HL-60 (cell line): ENCODE data around the gene C16orf74.

ENCODE experiments used
- DNase-seq, 2 experiments: peaks; one replicate each; pipeline ENCODE4 v3.0.0-alpha.2; 2010 to 2020; ENCODE audit warnings: low read depth in 1 of 2, low spot score in 1 of 2
- H3K27ac ChIP-seq: fragments of 250-450 bp; sonication (Bioruptor Pico); replicated peaks from 2 replicates; pipeline ENCODE4 v1.5.1; 2020; ENCODE audit warnings: mild to moderate bottlenecking, moderate library complexity
- H3K27me3 ChIP-seq: fragments of 250-450 bp; sonication (Bioruptor Pico); 2 replicates; pipeline ENCODE4 v1.5.1; 2021; ENCODE audit warnings: mild to moderate bottlenecking, moderate library complexity; ENCODE audit not compliant: insufficient read depth, poor library complexity, severe bottlenecking
- H3K4me3 ChIP-seq: replicated peaks from 2 replicates; pipeline ENCODE4 v1.5.1; 2011; ENCODE audit warnings: mild to moderate bottlenecking, control low read depth, low read length; ENCODE audit not compliant: insufficient read depth
- CTCF ChIP-seq: IDR thresholded peaks from one replicate; pipeline ENCODE4 v1.5.1; 2011; ENCODE audit warnings: low read length, control low read depth, inconsistent platforms; ENCODE audit not compliant: insufficient read depth
- GABPA ChIP-seq: IDR thresholded peaks from 2 replicates; pipeline ENCODE4 v1.6.1; 2012; ENCODE audit warnings: low read depth
- POLR2AphosphoS5 ChIP-seq: IDR thresholded peaks from 2 replicates; pipeline ENCODE4 v1.6.1; 2012; ENCODE audit warnings: low read depth
- REST ChIP-seq: IDR thresholded peaks from 2 replicates; pipeline ENCODE4 v1.6.1; 2012; ENCODE audit warnings: low read depth; ENCODE audit not compliant: insufficient replicate concordance
- SPI1 ChIP-seq: IDR thresholded peaks from 2 replicates; pipeline ENCODE4 v1.6.1; 2012; ENCODE audit warnings: low read depth, mild to moderate bottlenecking, borderline replicate concordance

C16orf74 gene

GRCh38 chr16:85768199-85768598, 17.3 kb upstream of the C16orf74 start:
- no peak for DNase-seq
- TF ChIP-seq REST (no peak), GABPA (no peak)
- H3K4me3 ChIP-seq = no peak overlapping the region
- no peak overlapping the region for H3K27ac ChIP-seq
- H3K27me3 ChIP-seq = no peaks in the 10 kb centered on the region

GRCh38 chr16:85767531-85767930, 16.6 kb upstream of the C16orf74 start:
- Histone ChIP-seq H3K4me3 (no peak overlapping the region), H3K27me3 (no peaks in the 10 kb centered on the region), H3K27ac (no peak overlapping the region)
- no peak for DNase-seq
- TF ChIP-seq CTCF (no peak), GABPA (no peak), SPI1 (no peak), REST (no peak), POLR2AphosphoS5 (no peak)

- Histone ChIP-seq H3K27me3 (no peaks in the 10 kb centered on the region), H3K27ac (no peak overlapping the region), H3K4me3 (no peak overlapping the region)
- DNase-seq = no peak
- TF ChIP-seq CTCF (no peak), POLR2AphosphoS5 (no peak), GABPA (no peak), REST (no peak), SPI1 (no peak)
Measured at GRCh38 chr16:85765767-85766166, 14.9 kb upstream of the C16orf74 start.

- TF ChIP-seq REST (no peak), SPI1 (no peak)
- no peak overlapping the region for H3K4me3 ChIP-seq
- H3K27ac ChIP-seq = no peak overlapping the region
- DNase-seq = no peak
- no peaks in the 10 kb centered on the region for H3K27me3 ChIP-seq
Measured at GRCh38 chr16:85765211-85765610, 14.3 kb upstream of the C16orf74 start.
